GM21526 (cell line): ENCODE data around the gene HSD17B2.
A peak's percentile ranks its signal among the peaks of the same experiment; 100 is the strongest.
"Not testable (repeated sequence)": the region's sequence is repeated elsewhere in the genome, so short reads cannot be mapped to it uniquely, and the experiment has no call there.

ENCODE experiments used
- ATAC-seq: cut with Tn5 transposase; IDR thresholded peaks from one replicate; pipeline ENCODE4 v1.9.1; 2021; ENCODE audit warnings: moderate library complexity; ENCODE audit not compliant: unreplicated experiment, low FRiP score

The HSD17B2 gene, protein sequence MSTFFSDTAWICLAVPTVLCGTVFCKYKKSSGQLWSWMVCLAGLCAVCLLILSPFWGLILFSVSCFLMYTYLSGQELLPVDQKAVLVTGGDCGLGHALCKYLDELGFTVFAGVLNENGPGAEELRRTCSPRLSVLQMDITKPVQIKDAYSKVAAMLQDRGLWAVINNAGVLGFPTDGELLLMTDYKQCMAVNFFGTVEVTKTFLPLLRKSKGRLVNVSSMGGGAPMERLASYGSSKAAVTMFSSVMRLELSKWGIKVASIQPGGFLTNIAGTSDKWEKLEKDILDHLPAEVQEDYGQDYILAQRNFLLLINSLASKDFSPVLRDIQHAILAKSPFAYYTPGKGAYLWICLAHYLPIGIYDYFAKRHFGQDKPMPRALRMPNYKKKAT

DNA sequence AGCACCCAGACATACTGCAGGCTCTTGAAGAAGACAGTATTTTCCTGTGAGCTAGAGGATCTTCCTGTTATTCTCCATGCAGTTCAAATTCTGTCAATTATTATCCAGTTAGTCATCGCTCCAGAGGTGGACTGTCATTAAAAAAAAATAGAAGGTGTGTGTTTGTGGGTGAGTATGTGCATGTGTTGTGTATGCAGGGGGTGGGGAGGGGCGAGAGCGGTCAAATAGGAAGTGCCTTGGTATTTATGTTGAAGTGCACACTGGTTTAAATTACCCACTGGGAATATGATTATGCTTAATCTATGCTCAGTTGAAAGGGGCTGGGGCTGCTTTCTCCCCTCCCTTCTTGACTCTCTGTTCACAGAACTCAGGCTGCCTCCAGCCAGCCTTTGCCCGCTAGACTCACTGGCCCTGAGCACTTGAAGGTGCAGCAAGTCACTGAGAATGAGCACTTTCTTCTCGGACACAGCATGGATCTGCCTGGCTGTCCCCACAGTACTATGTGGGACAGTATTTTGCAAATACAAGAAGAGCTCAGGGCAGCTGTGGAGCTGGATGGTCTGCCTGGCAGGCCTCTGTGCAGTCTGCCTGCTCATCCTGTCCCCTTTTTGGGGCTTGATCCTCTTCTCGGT lies at the start of gene HSD17B2:
Gene HSD17B2, plus strand, starts transcription at position 273 of the 632 bp plus-strand sequence. Its CDS starts 172 bp downstream, at position 445.
- no peak for ATAC-seq

DNA sequence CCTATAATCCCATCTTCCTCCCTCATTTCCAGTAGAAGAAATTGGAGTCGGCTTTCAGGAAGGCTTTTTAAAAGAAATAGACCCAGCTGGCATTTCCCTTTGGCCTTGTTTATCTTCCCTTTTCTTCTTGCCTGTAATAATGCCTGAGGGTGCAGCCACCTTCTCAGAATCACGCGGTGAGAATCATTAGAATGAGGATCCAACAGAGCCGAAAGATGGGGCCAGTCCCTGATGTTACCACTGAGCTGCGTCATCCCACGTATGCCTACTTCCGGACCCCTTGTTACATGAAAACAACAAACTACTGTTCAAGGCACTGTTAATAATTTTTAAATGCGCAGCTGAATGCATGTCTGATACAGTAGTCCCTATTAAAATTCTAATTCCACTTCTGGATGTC lies 47.9 kb upstream of the HSD17B2 start:
- ATAC-seq = no peak

DNA sequence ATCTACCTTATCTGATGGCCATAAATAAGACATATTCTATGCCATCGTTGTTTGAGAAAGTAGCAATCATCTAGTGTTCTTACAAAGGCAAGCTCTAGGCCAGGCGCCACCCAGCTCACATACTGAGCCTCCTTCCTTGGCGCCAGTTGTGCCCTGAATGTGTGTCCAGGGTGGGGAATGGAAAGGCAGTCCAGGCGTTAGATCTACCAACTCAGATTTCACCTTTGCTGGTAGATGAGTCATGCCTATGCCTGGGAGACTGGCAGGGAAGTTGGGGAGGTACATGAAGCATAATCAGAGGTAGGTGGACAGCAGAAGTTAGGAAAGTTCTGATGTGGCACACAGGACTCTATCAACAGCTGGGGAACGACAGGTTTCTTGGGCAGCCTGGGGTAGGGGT lies 47.3 kb upstream of the HSD17B2 start:
- ATAC-seq = no peak

DNA sequence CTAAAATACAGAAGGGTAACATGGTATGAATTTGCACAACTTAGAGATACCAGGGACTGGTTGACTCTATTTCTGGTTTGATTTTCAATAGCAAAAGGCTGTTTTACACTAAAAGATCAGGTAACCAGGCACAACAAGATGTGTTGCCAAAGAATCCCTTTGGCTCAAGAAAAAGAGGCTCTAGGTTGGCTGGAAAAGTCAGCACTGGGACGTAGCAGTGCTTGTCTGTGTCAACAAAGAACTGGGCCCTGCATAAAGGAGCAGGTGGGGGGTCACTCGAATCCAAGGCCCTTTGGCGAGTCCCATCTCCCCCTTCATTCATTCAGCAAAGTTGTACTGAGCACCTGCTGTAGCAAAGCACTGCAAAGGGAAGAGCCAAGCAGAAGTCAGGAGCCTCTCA lies 42.2 kb upstream of the HSD17B2 start:
- ATAC-seq = no peak

DNA sequence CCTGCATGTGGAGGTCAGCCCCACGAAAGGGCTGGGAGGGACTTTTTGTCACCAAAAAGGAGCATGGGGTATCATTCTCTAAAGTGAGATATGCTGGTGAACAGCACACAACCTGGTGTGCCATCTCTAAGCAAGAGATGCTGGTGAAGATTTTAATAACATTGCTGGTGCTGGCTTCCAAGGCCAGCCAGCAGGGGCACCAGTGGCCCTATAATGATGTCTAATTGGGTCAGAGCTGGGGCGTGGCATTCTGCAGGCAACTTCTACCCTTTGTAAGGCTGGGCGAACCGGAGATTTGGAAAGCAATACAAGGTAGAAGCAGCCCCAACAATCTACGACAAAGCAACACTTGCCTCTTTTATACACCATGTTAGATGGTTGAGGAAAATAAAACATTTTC lies 40.6 kb upstream of the HSD17B2 start:
- ATAC-seq = no peak

DNA sequence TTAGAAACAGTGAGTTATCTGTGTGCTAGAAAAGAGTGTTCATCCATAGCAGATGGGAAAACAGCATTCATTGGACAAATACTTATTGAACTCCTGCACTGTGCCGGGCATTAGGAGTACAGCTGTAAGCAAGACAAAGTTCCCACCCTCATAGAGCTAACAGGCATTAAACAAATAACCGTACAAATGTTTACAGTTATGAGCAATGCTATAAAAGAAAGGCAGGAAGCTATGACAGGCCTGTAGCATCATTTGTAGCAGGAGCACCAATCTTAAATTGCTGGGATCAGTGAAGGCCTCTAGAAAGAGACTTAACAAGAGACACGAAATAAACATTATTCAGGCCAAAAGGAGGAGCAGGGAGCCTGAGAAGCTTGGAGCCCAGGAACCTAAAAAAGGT lies 39.4 kb upstream of the HSD17B2 start:
- ATAC-seq = no peak

DNA sequence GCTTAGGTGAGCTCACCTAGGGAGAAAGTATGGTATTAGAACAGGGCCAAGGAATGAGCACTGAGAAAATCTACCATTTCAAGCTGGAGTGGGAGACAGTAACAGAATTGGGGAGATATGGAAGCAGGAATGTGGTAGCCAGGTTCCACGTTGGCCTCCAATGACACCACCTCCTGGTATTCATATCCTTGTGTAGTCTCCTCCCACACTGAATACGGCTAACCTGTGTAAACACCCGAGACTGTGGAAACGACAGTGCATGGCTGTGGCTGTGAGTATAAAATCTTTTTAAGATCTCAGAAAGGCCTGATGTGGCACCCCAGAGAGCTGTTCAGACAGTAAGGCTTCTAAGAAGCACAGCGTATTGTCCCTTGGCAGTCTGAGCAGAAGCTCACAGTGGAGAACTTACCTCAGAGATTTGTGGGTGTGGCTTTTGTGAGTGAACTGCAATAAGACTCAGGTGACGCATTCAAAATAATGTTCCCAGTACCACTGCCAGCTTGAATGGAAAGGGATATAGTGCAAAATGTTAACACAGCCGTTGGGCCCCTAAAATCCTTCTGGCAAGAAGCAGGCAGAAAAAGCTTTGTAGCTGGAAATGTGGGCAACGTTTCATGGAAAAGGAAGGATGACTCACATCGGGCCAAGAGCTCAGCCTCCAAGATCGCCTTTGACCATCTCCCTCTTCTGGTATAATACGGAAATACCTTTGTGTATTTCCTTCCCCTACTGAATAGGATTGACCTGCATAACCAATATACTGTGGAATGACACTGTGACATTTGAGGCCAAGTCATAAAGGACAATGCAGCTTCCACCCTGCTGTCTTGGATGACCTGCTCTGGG lies 38.2 kb upstream of the HSD17B2 start:
- no peak for ATAC-seq

DNA sequence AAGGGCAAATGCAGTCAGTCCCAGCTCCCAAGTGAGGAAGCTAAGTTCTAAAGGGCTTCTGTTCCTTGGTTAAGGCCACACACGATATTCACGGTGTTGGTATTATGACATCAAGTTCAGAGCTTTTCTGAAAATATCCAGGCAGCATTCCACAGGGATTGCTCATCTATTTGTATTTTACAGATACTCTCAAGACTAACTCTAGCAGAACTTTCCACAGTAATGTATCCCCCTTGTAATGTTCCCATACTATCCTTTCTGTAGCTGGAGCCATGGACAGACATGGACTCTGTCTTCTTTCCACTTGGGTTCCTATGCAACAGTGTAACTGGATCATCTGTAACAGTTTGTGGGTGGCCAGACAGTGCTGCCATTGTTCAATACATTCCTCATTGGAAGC lies 37.3 kb upstream of the HSD17B2 start:
- no peak for ATAC-seq

DNA sequence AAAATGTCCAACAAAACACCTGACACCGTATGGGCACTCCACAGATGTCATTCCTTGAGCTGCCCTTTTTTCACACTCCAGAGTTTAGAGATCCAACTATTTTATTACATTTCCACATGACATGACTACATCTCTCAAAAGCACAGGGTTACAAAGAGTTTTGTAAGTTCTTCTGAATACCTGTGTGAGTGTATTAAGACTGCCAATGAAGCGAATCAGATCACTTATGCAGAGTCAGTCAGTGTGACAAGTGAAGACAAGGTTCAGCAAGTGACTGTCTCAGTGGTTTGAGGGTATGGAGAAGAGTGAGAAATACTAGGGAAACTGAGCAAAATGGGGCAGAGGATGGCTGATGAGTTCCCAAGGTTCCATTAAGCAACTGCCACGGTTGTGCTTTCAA lies 32.2 kb upstream of the HSD17B2 start:
- no peak for ATAC-seq

DNA sequence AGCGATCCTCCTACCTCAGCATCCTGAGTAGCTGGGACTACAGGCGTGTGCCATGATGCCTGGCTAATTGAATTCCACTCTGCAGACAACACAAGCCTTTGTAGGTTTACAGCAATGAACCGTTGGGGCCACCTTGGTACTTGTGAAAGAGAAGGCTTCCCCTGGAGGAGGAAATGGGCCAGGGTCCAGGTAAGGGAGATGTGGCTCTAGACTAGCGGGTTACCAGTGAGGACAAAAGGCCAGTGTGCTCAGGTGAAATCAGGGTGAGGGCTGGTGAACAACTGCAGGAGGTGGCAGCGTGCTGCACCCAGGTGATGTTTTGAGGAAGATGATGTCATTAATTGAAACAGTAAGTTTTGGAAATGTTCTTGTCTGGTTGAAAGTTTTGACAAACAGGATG lies 30.5 kb upstream of the HSD17B2 start:
- ATAC-seq = no peak

DNA sequence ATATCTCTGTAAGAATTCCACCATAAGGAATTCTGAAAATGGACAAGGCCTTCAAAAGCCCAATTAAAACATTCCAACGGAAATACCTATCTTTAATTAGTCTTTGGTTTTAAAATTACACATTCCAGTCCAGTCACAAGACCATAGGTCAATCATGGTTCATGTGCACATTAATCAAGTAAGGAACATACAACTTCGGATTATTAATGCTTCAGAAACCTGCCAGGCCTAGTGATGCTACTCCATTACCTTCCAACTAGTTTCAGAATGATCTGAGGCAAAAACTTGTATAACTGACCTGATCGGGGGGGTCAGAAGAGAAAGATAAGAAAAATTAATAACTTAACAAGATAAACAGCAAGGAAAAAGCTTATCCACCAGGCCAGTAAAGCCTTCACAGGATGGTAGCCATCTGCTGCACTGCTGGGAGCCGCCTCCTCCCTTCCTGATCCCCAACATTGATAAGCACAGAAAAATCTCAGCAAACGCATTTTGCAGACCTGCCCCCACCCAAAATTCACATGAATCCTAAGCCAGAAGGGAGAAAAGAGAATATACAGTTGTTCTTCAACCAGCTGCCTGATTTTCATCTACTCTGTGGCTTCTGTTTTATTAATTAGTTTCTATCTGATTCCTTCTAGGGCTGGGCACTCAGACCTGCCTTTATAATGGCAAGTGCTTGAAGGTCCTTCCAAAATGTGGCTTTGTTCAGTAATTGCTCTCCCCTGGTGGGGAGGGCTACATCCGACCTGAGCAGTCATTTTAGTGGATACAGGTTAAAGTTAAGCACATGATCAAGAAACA lies 29.8 kb upstream of the HSD17B2 start:
- no peak for ATAC-seq

DNA sequence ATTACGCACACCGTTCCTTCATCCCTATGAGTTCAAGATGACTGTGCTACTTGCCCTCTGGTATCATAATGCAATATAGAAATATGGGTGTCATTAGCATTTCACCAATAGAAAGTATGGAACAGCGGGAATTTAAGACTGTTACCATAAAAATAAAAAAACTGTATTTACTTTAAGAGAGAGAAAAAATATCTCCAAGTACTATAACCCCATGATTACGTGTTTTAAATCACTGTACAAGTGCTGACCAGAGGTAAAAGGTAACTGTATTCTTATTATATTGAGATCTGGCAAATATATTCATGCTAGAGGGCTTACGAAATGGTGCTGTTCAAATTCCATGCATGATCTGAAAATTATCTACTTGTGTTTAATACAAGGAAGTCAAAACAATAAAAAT lies 29.0 kb upstream of the HSD17B2 start:
- ATAC-seq = no peak

DNA sequence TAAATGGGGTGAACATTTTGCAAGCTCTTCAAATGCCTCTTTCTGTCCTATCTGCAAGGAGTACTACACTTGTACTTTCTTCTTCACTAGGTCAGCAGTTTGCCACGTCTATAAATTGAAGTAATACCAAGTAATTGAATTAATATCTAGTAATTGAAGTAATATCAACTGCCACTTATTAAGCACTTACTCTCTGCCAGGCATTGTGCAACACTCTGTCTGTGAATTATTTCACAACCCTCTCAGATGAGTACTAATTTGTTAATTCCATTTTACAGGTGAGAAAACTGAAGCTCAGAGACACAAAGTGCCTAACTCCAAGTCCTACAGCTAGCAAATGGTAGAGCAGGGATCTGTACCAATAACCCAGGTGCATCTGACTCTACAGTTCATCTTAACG lies 27.9 kb upstream of the HSD17B2 start:
- no peak for ATAC-seq

DNA sequence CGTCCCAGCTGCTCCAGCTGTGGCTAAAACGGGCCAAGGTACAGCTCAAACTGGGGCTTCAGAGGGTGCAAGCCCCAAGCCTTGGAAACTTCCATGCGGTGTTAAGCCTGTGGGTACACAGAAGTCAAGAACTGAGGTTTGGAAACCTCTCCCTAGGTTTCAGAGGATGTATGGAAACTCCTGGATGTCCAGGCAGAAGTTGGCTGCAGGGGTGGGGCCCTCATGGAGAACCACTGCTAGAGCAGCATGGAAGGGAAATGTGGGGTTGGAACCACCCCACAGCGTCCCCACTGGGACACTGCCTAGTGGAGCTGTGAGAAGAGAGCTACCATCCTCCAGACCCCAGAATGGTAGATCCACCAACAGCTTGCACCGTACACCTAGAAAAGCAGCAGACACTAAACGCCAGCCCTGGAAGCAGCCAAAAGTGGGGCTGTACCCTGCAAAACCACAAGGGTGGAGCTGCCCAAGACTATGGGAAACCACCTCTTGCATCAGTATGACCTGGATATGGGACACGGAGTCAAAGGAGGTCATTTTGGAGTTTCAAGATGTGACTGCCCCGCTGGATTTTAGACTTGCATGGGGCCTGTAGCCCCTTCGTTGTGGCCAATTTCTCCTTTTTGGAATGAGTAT lies 26.0 kb upstream of the HSD17B2 start:
- ATAC-seq = no peak

DNA sequence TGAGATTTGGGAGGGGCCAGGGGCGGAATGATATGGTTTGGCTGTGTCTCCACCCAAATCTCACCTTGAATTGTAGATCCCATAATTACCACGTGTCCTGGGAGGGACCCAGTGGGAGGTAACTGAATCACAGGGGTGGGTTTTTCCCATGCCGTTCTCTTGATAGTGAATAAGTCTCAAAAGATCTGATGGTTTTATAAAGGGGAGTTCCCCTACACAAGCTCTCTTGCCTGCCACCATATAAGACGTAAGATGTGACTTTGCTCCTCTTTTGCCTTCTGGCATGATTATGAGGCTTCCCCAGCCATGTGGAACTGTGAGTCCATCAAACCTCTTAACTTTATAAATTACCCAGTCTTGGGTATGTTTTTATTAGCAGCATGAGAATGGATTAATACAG lies 25.3 kb upstream of the HSD17B2 start:
- ATAC-seq = not testable (repeated sequence)

DNA sequence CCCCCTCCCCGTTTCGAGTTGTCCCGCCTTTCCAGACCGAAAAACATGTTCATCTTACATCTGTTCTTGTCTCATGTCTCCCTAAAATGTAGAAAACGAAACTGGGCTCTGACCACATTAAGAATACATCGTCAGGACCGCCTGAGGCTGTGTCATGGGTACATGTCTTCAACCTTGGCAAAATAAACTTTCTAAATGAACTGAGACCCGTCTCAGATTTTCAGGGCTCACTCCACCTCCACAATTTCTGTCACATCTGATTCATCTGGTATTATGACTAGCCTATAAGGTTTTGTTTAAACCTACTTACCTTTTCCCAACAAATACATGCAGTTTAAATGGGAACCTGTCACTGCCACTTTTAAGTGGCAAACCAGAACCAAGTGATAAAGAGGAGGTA lies 24.4 kb upstream of the HSD17B2 start:
- ATAC-seq = no peak

DNA sequence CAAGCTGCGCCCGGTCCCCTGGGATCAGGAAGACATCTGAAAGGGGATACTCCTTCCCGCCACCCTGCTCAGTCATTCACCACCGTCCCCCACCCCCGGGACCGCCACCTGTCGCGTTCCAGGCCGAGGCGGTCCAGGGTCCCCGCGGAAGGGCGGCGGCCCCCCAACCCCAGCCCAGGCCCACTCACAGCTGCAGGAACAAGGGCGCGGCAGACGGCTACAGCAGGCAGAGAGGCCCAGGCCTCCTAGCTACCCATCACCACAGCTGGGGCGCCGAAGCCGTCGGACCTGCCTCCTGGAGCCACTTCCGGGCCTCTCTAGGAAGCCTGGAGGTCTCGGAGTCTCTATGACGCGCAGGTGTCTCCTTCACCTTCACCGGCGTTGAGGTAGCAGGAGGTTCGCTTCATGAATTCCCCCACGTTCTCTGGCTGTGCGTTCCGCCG lies 23.8 kb upstream of the HSD17B2 start, which contains the start of gene SDR42E1:
Gene SDR42E1, minus strand, starts transcription at position 272 of the 443 bp plus-strand sequence. CDS start 10,612 bp downstream, outside the sequence.
- peak; percentile 91 for ATAC-seq

DNA sequence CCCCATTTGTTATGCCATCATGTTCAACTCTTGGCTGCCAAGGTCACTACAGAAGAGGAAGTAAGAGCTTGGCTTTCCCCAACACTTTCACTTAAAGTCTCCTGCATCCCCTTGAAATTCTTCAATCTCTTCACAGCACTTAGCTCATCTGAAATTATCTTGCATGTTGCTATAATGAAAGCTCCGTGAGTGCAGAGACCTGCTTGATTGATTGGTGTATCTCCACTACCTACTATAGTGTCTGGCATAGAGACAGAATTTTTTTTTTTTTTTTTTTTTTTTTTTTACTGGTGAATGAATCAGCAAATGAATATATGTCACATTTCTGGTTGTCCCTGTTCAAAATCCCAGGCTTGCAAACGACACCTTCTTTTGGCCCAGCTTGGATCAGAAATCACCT lies 21.9 kb upstream of the HSD17B2 start:
- no peak for ATAC-seq

DNA sequence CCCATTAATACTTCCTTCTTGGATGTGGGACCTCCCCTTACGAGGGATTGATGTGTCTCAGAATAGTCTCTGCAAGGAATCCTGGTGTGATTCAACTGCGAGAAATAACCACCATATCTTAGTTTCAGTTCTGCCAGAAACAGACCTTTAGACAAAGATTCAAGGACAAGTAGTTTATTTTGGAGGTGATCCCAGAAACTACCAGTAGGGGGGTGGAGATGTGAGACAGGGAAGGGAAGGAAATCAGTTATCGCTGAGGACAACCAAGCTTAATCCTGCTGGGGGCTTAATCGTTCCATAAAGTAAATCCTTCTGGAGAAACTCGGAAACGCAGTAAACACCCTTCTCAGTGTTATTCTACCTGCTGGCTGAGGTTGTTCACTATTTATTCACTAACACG lies 18.8 kb upstream of the HSD17B2 start:
- ATAC-seq = no peak

DNA sequence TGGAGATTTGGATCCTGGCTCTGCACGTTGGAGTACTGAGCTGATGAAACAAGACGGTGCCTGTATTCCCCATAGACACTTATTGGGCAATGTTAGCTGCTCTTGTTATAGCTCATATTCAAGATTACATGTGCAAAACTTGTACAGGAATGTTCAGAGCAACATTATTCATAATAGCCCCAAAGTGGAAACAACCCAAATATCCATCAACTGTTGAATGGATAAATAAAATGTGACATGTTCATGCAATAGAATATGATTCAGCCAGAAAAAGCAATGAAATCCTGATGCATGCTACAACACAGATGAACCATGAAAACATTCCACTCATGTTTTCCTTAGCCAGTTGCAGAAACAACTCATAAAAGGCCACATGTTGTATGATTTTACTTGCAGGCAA lies 18.1 kb upstream of the HSD17B2 start:
- ATAC-seq = no peak
